Endometrial microvascular endothelial cells (primary cell): ENCODE results near the gene ARSG. TPM values are rescaled to one million over a fixed set of nuclear protein-coding genes. Genes with fewer than 3 reads are reported as not detected.

ENCODE experiments used
- in situ Hi-C: cut with HindIII; loops from 2 replicates; pipeline ENCODE4 v1.10.0; 2017; ENCODE audit warnings: low sequenced_read_pairs, low pct_unique_long_range_greater_than_20kb; ENCODE audit errors: inconsistent ontology term
- total RNA-seq: library from RNA; depleted of rRNA; stranded (reverse); fragments of >200 nt; gene quantifications from one replicate; pipeline ENCODE4 v1.2.3, GENCODE V29; 2015; ENCODE audit errors: inconsistent ontology term

Gene ARSG
- total RNA-seq, 1 donor from 2014 or later = 4.7 TPM

- in situ Hi-C loops = no loop called here
These were observed 161.5 kb downstream of the ARSG start for GRCh38 chr17:68452724-68453290.

- in situ Hi-C loops = no loop called here
These were observed 162.8 kb downstream of the ARSG start for GRCh38 chr17:68453991-68454665.

DNA sequence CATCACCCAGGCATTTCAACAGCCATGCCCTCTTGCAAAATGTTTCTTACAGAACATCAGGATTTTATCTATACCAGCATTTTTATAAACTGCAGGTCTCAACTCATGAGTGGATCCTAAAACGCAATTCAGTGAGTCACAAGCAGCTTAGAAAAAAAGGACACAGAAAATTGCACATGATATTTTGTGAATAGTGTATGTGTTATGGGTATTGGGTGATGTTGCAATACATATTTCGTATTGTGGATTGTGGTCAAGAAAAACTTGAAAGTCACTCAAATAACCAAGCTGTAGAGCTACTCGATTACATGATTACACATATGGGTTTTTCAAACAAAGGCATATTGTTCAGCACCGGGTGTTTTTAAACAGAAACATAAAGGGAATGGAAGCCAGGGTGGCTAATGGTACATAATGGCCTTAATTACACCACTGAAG, 164.6 kb downstream of the ARSG start:
- in situ Hi-C loops = no loop called here

DNA sequence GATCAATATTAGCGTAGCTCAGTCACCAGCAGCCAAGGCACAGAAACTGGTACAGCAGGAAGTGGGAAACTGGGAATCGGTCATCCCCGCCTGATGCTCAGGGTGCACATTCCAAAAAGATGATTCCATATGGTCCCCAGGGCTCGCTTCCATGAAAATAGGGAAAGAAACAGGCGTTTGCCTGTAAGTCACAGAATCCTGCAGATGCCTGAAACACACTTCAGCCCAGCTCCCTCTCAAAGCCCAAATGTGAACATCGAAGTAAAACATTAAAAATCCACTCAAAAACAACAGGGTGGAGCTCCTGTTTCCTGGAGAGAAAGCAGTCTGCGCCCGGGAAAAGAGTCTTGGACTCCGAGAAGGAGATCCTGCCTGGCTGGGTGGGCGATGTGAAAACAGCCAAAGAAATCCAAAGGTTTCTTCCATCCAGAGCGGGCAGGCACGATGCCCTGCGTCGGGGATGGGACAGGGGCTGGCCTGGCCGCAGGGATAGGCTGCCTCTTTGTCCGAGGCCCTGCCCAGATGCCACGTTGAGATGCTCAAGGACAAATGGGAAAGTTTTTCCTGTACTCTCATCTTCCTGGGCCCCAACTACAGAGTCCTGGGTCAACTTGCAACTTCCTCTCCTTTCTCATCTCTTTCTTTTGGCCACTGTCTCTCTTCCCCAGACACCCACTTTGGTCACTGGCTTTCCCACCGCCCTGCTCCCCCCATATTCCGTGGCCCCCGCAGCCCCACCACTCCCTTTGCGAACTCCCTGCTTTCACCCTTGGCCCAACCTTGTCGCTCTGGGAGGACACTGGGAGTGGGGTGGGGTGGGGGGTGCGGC, 165.3 kb downstream of the ARSG start:
- in situ Hi-C loops = no loop called here

GRCh38 chr17:68457168-68457538, 165.9 kb downstream of the ARSG start, which contains the start of gene WIPI1:
WIPI1 (minus strand) TSS chr17:68457496; CDS start chr17:68457421, 75 bp downstream.
- in situ Hi-C loops = no loop called here

- in situ Hi-C loops = no loop called here
These were observed 166.4 kb downstream of the ARSG start for GRCh38 chr17:68457539-68458259.

GRCh38 chr17:68458260-68459036, 167.2 kb downstream of the ARSG start:
- in situ Hi-C loops = no loop called here

DNA sequence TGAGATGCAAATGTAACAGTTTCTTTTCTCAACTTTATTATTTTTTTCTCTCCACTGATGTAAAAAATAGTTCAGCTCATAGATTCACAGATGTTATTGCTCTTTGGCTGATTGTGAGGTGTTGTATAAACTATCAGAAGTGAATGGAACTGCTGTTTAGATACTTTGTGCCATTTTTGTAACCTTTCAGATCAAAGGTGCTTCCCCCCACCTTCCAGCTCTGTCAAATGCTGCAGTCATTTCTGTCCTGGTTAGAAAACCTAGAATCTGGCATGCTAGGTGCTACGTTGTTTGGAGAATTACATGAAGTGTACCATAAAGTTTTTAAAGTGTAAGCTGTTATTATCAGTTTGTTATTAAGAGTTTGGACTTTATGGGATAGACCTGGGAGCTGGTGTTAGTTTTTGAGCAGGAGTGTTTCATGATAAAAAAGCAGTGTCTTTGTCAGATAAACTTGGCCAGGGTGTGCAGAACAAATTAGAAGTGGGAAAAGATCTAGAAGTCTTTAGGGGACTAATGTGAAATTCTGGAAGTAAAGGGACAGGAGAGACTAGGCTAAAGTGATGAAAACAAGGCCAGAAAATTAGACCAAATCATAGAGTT, 167.8 kb downstream of the ARSG start:
- in situ Hi-C loops = no loop called here

GRCh38 chr17:68460146-68460545, 168.9 kb downstream of the ARSG start:
- in situ Hi-C loops = no loop called here

DNA sequence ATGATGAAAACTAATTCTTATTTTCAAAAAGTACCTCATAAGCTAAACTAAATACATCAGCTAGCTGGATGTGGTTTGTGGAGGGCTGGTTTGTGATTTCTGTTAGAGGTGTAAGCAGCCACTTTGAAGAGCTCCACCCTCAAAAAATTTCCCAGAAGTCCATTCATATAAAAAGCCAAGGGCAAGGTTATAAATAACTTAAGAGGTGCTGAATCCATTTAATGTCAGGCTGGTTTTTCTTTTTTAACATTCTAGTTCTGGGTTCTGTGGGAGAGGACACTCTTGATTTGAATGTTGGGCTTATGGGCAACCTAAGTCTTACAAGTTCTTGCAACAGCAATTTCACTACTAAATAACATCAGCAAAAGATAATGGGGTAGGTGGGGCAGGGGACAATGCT, 169.4 kb downstream of the ARSG start:
- in situ Hi-C loops = no loop called here

DNA sequence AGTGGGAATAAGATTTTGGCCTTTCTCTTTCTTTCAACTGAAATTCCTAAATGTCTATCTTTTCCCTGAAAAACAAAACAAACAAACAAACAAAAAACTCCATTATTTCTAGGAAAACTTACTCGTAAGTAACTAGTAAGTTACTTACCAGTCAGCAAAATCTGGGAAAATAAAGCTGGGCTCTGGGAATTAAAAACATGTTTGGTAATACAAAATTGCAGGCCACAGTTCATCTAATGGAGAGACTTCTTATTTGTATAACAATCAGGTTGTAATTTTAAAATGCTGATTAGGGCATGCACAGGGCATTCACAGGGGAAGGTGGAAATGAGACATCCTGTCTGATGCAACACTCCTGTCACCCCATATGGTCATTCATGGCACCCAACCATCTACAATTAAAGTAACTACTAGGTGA, 169.8 kb downstream of the ARSG start:
- in situ Hi-C loops = no loop called here

DNA sequence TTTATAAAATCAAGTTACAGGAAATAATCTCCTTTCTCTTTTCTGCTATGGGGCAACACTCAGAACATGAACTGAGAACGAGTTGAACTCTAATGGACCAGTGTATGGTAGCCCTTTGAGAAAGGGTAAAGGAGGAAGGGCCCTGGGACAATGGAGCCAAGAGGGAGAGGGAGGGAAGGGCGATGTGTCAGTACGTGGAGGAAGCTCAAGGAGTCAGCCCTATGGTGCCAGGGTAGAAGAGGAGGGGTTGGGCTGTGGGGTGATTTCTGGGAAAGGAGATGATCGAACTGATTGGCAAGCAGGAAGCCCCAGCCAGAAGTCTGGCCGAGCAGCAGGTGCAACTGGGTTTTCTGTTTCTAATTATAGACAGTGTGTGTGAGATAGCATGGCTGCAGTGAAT, 170.3 kb downstream of the ARSG start:
- in situ Hi-C loops = no loop called here

DNA sequence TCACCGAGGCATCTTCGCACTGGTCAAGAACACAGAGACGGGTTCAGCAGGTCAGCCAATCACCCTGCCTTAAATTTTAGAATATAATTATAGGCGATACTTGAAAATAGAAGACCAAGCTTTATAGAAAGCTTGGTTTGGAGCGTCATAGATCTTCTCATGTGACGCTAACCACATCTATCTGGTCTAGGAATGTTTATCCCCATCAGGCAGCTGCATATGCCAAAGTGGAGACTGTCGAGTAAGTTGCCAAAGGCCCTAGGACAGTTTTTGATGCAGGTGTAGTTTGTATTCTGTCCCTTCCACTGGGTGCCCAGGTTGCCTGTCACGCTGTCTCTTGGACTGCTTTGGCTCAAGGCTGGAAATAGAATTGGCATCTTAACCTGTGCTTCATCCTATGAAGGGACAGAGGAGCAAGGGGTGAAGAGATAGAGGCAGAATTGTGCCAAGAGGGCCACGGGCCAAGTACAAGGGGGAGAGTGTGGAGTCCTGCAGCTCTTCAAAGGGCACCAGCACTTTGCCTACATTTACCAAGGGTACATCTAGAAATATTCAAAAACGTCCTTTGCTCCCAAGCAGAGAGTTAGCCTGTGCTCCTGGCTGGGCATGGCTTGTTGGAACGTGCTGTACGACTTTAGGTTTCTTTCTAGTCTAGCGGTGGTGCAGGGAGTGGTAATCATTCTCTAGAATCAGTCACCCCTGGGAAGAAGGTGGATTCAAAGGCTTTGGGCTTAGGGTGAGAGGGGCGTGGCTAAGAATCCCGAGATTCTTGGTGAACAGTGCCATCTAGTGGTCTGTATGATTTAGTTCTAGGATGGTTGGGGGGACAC, 171.3 kb downstream of the ARSG start:
- in situ Hi-C loops = no loop called here

GRCh38 chr17:68463211-68464019, 172.1 kb downstream of the ARSG start:
- in situ Hi-C loops = no loop called here

DNA sequence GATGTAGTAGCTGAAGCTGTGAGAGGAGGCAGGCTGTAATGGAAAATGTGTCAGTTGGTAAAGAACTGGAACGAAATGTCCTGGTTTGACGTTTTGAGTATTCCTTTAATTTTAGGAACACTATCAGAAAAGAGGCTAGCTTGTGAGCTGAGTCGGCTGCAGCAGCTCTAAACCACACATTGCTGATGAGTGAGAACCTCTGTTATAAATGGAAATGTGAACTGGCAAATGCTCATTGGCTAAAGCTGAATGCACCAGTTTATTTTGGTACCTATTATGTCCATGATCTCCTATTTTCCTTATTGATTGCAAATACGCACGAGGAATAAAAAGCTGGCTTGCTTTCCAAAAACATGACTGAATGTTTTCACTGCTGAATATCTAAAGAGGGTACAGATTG, 177.0 kb downstream of the ARSG start:
- in situ Hi-C loops = no loop called here

- in situ Hi-C loops = no loop called here
These were observed 177.5 kb downstream of the ARSG start for GRCh38 chr17:68468788-68469187.
